HG02884 (cell line): Measurements from ENCODE around the gene FAM163B.
"Not testable (repeated sequence)": the region's sequence is repeated elsewhere in the genome, so short reads cannot be mapped to it uniquely, and the experiment has no call there.

Source experiments
- ATAC-seq: cut with Tn5 transposase; IDR thresholded peaks from one replicate; pipeline ENCODE4 v1.9.1; 2021; ENCODE audit warnings: mild to moderate bottlenecking, moderate library complexity; ENCODE audit not compliant: unreplicated experiment

The FAM163B gene

GRCh38 chr9:133569891-133570690 lies 39.1 kb downstream of the FAM163B start:
- no peak for ATAC-seq

- ATAC-seq = no peak
Measured at GRCh38 chr9:133569121-133569785, 39.9 kb downstream of the FAM163B start.

- ATAC-seq = no peak
Measured at GRCh38 chr9:133568186-133568585, 41.0 kb downstream of the FAM163B start.

GRCh38 chr9:133566817-133567216 lies 42.4 kb downstream of the FAM163B start:
- ATAC-seq = no peak

GRCh38 chr9:133566382-133566781 lies 42.8 kb downstream of the FAM163B start:
- ATAC-seq = no peak

GRCh38 chr9:133564451-133565116 lies 44.6 kb downstream of the FAM163B start:
- no peak for ATAC-seq

GRCh38 chr9:133563814-133564213 lies 45.4 kb downstream of the FAM163B start:
- ATAC-seq = not testable (repeated sequence)

- no peak for ATAC-seq
Measured at GRCh38 chr9:133563291-133563796, 45.8 kb downstream of the FAM163B start.

- ATAC-seq = no peak
Measured at GRCh38 chr9:133562611-133563290, 46.4 kb downstream of the FAM163B start.

- no peak for ATAC-seq
Measured at GRCh38 chr9:133561976-133562554, 47.1 kb downstream of the FAM163B start.

GRCh38 chr9:133560944-133561343 lies 48.2 kb downstream of the FAM163B start:
- no peak for ATAC-seq

- no peak for ATAC-seq
Measured at GRCh38 chr9:133560311-133560710, 48.9 kb downstream of the FAM163B start.

GRCh38 chr9:133558191-133559126 lies 50.7 kb downstream of the FAM163B start:
- ATAC-seq = no peak

GRCh38 chr9:133557581-133557980 lies 51.6 kb downstream of the FAM163B start:
- no peak for ATAC-seq

GRCh38 chr9:133556354-133556753 lies 52.8 kb downstream of the FAM163B start:
- ATAC-seq = no peak

GRCh38 chr9:133554729-133555128 lies 54.5 kb downstream of the FAM163B start:
- ATAC-seq = no peak

GRCh38 chr9:133553973-133554713 lies 55.0 kb downstream of the FAM163B start:
- ATAC-seq = no peak

GRCh38 chr9:133553123-133553522 lies 56.1 kb downstream of the FAM163B start:
- ATAC-seq = no peak

GRCh38 chr9:133552236-133552635 lies 57.0 kb downstream of the FAM163B start:
- no peak for ATAC-seq
